ENCODE results near the gene VIPR2. TPM values are rescaled to one million over a fixed set of nuclear protein-coding genes. Genes with fewer than 3 reads are reported as not detected.

VIPR2 gene
- total and polyA plus RNA-seq, 2 donors from 2014 or later = 0.91 to 1.3 TPM

- no peaks in the 10 kb centered on the region for H3K9me3 ChIP-seq (ENCODE audit: control insufficient read depth in 2 of 3, insufficient read depth in 1 of 3, low read length in 3 of 3)
- FAIRE-seq (no peak), DNase-seq (no peak)
- no peaks in the 10 kb centered on the region for H3K4me1 ChIP-seq (ENCODE audit: control insufficient read depth in 2 of 3, insufficient read depth in 2 of 3, low read depth in 1 of 3, low read length in 3 of 3)
- H3K27ac ChIP-seq (ENCODE audit: low read depth in 2 of 2, low read length in 2 of 2) = no peak overlapping the region
- intact Hi-C loops (cut with DNase I) = no loop called here
- H3K4me3 ChIP-seq (ENCODE audit: low read length in 3 of 3) = no peak overlapping the region
- H3K36me3 ChIP-seq (ENCODE audit: control insufficient read depth in 2 of 3, insufficient read depth in 3 of 3, low read length in 3 of 3) = no peaks in the 10 kb centered on the region
- H3K9ac ChIP-seq (ENCODE audit: low read length in 3 of 3) = no peak overlapping the region
- TF ChIP-seq, protein P1, sequence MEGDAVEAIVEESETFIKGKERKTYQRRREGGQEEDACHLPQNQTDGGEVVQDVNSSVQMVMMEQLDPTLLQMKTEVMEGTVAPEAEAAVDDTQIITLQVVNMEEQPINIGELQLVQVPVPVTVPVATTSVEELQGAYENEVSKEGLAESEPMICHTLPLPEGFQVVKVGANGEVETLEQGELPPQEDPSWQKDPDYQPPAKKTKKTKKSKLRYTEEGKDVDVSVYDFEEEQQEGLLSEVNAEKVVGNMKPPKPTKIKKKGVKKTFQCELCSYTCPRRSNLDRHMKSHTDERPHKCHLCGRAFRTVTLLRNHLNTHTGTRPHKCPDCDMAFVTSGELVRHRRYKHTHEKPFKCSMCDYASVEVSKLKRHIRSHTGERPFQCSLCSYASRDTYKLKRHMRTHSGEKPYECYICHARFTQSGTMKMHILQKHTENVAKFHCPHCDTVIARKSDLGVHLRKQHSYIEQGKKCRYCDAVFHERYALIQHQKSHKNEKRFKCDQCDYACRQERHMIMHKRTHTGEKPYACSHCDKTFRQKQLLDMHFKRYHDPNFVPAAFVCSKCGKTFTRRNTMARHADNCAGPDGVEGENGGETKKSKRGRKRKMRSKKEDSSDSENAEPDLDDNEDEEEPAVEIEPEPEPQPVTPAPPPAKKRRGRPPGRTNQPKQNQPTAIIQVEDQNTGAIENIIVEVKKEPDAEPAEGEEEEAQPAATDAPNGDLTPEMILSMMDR (IDR thresholded peaks at IDR 0.05; ENCODE audit: borderline replicate concordance, extremely low read depth, insufficient read depth) = no peak
- no peaks in the 10 kb centered on the region for H3K27me3 ChIP-seq (ENCODE audit: control insufficient read depth, insufficient read depth, low read length)
These were observed 98.4 kb downstream of the VIPR2 start for GRCh38 chr7:159046300-159046699.

DNA sequence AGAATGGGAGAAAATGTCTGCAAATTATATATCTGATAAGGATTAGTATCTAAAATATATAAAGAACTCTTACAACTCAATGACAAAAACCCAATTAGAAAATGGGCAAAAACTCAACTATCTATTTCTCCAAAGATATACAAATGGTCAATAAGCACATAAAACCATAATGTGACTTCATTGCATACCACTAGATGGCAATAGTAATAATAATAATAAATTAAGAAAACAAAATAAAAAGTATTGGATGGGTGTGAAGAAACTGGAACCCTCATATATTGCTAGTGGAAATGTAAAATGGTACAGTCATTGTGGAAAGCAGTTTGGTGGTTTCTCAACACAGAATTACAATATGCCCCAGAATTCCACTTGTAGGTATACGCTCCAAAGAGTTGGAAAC is 98.8 kb downstream of the VIPR2 start:
- H3K27me3 ChIP-seq (ENCODE audit: control insufficient read depth, insufficient read depth, low read length) = no peaks in the 10 kb centered on the region
- intact Hi-C loops (cut with DNase I) = no loop called here

GRCh38 chr7:159042581-159043101 is 102.0 kb downstream of the VIPR2 start:
- H3K4me1 ChIP-seq (ENCODE audit: control insufficient read depth in 2 of 3, insufficient read depth in 2 of 3, low read depth in 1 of 3, low read length in 3 of 3) = no peaks in the 10 kb centered on the region
- no peak overlapping the region for H3K27ac ChIP-seq (ENCODE audit: low read depth in 2 of 2, low read length in 2 of 2)
- H3K36me3 ChIP-seq (ENCODE audit: control insufficient read depth in 2 of 3, insufficient read depth in 3 of 3, low read length in 3 of 3) = no peaks in the 10 kb centered on the region
- no peak overlapping the region for H3K9ac ChIP-seq (ENCODE audit: low read length in 3 of 3)
- H3K4me3 ChIP-seq (ENCODE audit: low read length in 3 of 3) = no peak overlapping the region
- FAIRE-seq (no peak), DNase-seq (no peak)
- intact Hi-C loops (cut with DNase I) = no loop called here
- no peaks in the 10 kb centered on the region for H3K9me3 ChIP-seq (ENCODE audit: control insufficient read depth in 2 of 3, insufficient read depth in 1 of 3, low read length in 3 of 3)
- H3K27me3 ChIP-seq (ENCODE audit: control insufficient read depth, insufficient read depth, low read length) = no peaks in the 10 kb centered on the region
- TF ChIP-seq, protein P1 (IDR thresholded peaks at IDR 0.05; ENCODE audit: borderline replicate concordance, extremely low read depth, insufficient read depth) = no peak

More for the DNA sequence above, 98.8 kb downstream of the VIPR2 start:
- FAIRE-seq = no peak
- Histone ChIP-seq H3K4me1 (ENCODE audit: control insufficient read depth in 2 of 3, insufficient read depth in 2 of 3, low read depth in 1 of 3, low read length in 3 of 3) (no peaks in the 10 kb centered on the region), H3K4me3 (ENCODE audit: low read length in 3 of 3) (no peak overlapping the region), H3K9ac (ENCODE audit: low read length in 3 of 3) (no peak overlapping the region), H3K36me3 (ENCODE audit: control insufficient read depth in 2 of 3, insufficient read depth in 3 of 3, low read length in 3 of 3) (no peaks in the 10 kb centered on the region), H3K27ac (ENCODE audit: low read depth in 2 of 2, low read length in 2 of 2) (no peak overlapping the region), H3K9me3 (ENCODE audit: control insufficient read depth in 2 of 3, insufficient read depth in 1 of 3, low read length in 3 of 3) (no peaks in the 10 kb centered on the region)
- no peak for DNase-seq
- TF ChIP-seq, protein P1 (IDR thresholded peaks at IDR 0.05; ENCODE audit: borderline replicate concordance, extremely low read depth, insufficient read depth) = no peak

DNA sequence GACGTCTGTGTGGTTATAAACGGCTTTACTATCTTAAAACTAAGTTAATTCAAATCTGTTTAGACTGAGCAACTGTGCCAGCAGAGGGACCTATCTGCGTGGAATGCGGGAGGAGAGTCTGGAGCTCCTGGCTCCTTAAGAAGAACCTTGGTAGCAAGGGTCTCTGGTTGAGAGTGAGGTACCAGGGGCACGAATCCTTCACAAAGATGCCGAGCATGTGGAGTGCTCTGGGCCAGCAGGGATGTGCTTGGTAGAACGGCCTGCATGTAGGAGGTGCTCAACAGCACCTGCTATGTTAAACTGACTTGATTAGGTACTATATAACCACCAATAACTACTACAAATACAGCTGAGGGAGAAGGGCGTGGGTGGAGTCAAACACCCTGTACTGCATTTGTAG is 102.6 kb downstream of the VIPR2 start:
- Histone ChIP-seq H3K4me3 (ENCODE audit: low read length in 3 of 3) (no peak overlapping the region), H3K9ac (ENCODE audit: low read length in 3 of 3) (no peak overlapping the region), H3K27ac (ENCODE audit: low read depth in 2 of 2, low read length in 2 of 2) (no peak overlapping the region), H3K4me1 (ENCODE audit: control insufficient read depth in 2 of 3, insufficient read depth in 2 of 3, low read depth in 1 of 3, low read length in 3 of 3) (no peaks in the 10 kb centered on the region), H3K27me3 (ENCODE audit: control insufficient read depth, insufficient read depth, low read length) (no peaks in the 10 kb centered on the region), H3K36me3 (ENCODE audit: control insufficient read depth in 2 of 3, insufficient read depth in 3 of 3, low read length in 3 of 3) (no peaks in the 10 kb centered on the region), H3K9me3 (ENCODE audit: control insufficient read depth in 2 of 3, insufficient read depth in 1 of 3, low read length in 3 of 3) (no peaks in the 10 kb centered on the region)
- DNase-seq (no peak), FAIRE-seq (no peak)
- TF ChIP-seq, protein P1 (IDR thresholded peaks at IDR 0.05; ENCODE audit: borderline replicate concordance, extremely low read depth, insufficient read depth) = no peak
- intact Hi-C loops (cut with DNase I) = no loop called here

Measured in kidney (tissue), 14 donors.